T1000 (cell line): ENCODE data around the gene SCARF2.
"Not testable (repeated sequence)": the region's sequence is repeated elsewhere in the genome, so short reads cannot be mapped to it uniquely, and the experiment has no call there.

ENCODE experiments used
- DNase-seq: peaks from one replicate; lab custom pipeline; 2025; ENCODE audit warnings: mixed read lengths; lab: John Stamatoyannopoulos, UW

SCARF2 gene

GRCh38 chr22:20395181-20395906 lies 42.3 kb downstream of the SCARF2 start:
- no peak for DNase-seq

GRCh38 chr22:20393705-20394476 lies 43.7 kb downstream of the SCARF2 start, which contains the start of gene ZNF74:
TSS of gene ZNF74 (plus strand) at chr22:20394151. CDS start at chr22:20394629, 478 bp downstream.
- peak; percentile 34 for DNase-seq

GRCh38 chr22:20392983-20393704 lies 44.5 kb downstream of the SCARF2 start:
- DNase-seq: no peak

- not testable (repeated sequence) for DNase-seq
Observed at GRCh38 chr22:20392365-20392881, 45.2 kb downstream of the SCARF2 start.

- DNase-seq: no peak
Observed at GRCh38 chr22:20391222-20391621, 46.4 kb downstream of the SCARF2 start.

GRCh38 chr22:20390394-20390907 lies 47.2 kb downstream of the SCARF2 start:
- no peak for DNase-seq

- no peak for DNase-seq
Observed at GRCh38 chr22:20389288-20389687, 48.3 kb downstream of the SCARF2 start.

GRCh38 chr22:20388200-20388599 lies 49.4 kb downstream of the SCARF2 start:
- DNase-seq: no peak

GRCh38 chr22:20386972-20387371 lies 50.7 kb downstream of the SCARF2 start:
- DNase-seq: no peak

- DNase-seq: no peak
Observed at GRCh38 chr22:20386336-20386735, 51.3 kb downstream of the SCARF2 start.

- DNase-seq: no peak
Observed at GRCh38 chr22:20384865-20385264, 52.8 kb downstream of the SCARF2 start.

GRCh38 chr22:20384171-20384570 lies 53.5 kb downstream of the SCARF2 start:
- DNase-seq: no peak

- DNase-seq: no peak
Observed at GRCh38 chr22:20383538-20383937, 54.1 kb downstream of the SCARF2 start.

GRCh38 chr22:20380486-20380885 lies 57.1 kb downstream of the SCARF2 start:
- no peak for DNase-seq

- not testable (repeated sequence) for DNase-seq
Observed at GRCh38 chr22:20378684-20379083, 58.9 kb downstream of the SCARF2 start.

- no peak for DNase-seq
Observed at GRCh38 chr22:20378110-20378509, 59.5 kb downstream of the SCARF2 start.

- DNase-seq: not testable (repeated sequence)
Observed at GRCh38 chr22:20376983-20377382, 60.6 kb downstream of the SCARF2 start.

- not testable (repeated sequence) for DNase-seq
Observed at GRCh38 chr22:20376281-20376680, 61.3 kb downstream of the SCARF2 start.
